Thoracic aorta (tissue), 2 donors: Measurements from ENCODE around the gene ATP13A4. TPM values are rescaled to one million over a fixed set of nuclear protein-coding genes. Genes with fewer than 3 reads are reported as not detected.

Experiments used
- ATAC-seq: fragments of 150-250 bp; one replicate; pipeline ENCODE4 v1.8.0; 2017; ENCODE audit warnings: low read depth; ENCODE audit not compliant: insufficient number of reproducible peaks, low FRiP score
- DNase-seq: peaks from one replicate; pipeline ENCODE4 v3.0.0-alpha.2; 2020; ENCODE audit warnings: low spot score
- H3K27ac ChIP-seq, 2 donors: fragments of 200-600 bp; sonication (generic); 1 replicate in 1 of 2; 2 replicates in 1 of 2; pipeline ENCODE4 v1.5.1; 2016; ENCODE audit warnings: mild to moderate bottlenecking in 2 of 2, moderate library complexity in 2 of 2
- H3K27me3 ChIP-seq: fragments of 200-600 bp; sonication (generic); replicated peaks from 2 replicates; pipeline ENCODE4 v1.6.0; 2016; ENCODE audit warnings: mild to moderate bottlenecking; ENCODE audit not compliant: insufficient read depth
- H3K36me3 ChIP-seq: fragments of 200-600 bp; sonication (generic); one replicate; pipeline ENCODE4 v1.5.1; 2016
- H3K4me1 ChIP-seq, 2 donors: fragments of 200-600 bp; sonication (generic); 1 replicate in 1 of 2; 2 replicates in 1 of 2; pipeline versions ENCODE4 v1.5.1 to v1.6.0; 2016; ENCODE audit warnings: low read depth in 2 of 2, mild to moderate bottlenecking in 1 of 2; ENCODE audit not compliant: control insufficient read depth in 1 of 2
- H3K4me3 ChIP-seq: fragments of 200-600 bp; sonication (generic); 2 replicates; pipeline ENCODE4 v1.5.1; 2016; ENCODE audit warnings: mild to moderate bottlenecking
- H3K9me3 ChIP-seq: fragments of 200-600 bp; sonication (generic); 2 replicates; pipeline ENCODE4 v1.5.1; 2016
- CTCF ChIP-seq: fragments of 200-600 bp; sonication (generic); IDR thresholded peaks from one replicate; pipeline ENCODE4 v1.5.1; 2019; ENCODE audit warnings: antibody characterized with exemption
- total RNA-seq, 2 donors: library from RNA; depleted of rRNA; stranded (reverse); fragments of >200 nt; gene quantifications; one replicate each; pipeline versions ENCODE4 v1.1.0 to v1.2.3, GENCODE V29; 2016

Gene ATP13A4
- total RNA-seq, 2 donors from 2014 or later = 0.78 TPM; not detected in 1

DNA sequence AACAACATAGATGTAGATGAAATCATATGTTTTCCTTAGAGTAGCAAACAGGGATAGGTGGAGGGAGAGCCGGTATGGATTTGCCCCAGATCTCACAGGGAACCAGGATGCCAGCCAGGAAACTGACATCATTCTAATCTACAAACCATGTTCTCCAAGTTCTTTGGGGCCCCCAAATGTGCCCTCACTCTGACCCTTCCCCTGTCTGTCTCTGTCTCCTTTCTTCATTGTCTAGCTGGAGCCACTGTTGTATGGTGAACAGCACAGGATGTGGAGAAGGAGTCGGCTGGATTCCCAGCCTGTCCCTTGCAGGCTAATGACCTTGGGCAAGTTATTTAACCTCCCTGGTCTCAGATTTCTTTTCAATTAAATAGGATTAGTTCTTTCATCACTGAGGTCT, 177.1 kb downstream of the ATP13A4 start:
- Histone ChIP-seq H3K36me3 (no peaks in the 10 kb centered on the region), H3K4me1 (no peaks in the 10 kb centered on the region), H3K4me3 (no peak overlapping the region), H3K27me3 (no peaks in the 10 kb centered on the region), H3K9me3 (no peaks in the 10 kb centered on the region), H3K27ac (no peak overlapping the region)
- ATAC-seq = no peak
- no peak for DNase-seq
- TF ChIP-seq CTCF = no peak

- ATAC-seq (no peak), DNase-seq (no peak)
- H3K36me3 ChIP-seq = no peaks in the 10 kb centered on the region
- H3K4me3 ChIP-seq = no peak overlapping the region
- no peaks in the 10 kb centered on the region for H3K9me3 ChIP-seq
- no peak overlapping the region for H3K27ac ChIP-seq
- H3K27me3 ChIP-seq = no peaks in the 10 kb centered on the region
- no peak for TF ChIP-seq CTCF
- H3K4me1 ChIP-seq = no peaks in the 10 kb centered on the region
Observed at GRCh38 chr3:193375614-193376013, 179.1 kb downstream of the ATP13A4 start.

DNA sequence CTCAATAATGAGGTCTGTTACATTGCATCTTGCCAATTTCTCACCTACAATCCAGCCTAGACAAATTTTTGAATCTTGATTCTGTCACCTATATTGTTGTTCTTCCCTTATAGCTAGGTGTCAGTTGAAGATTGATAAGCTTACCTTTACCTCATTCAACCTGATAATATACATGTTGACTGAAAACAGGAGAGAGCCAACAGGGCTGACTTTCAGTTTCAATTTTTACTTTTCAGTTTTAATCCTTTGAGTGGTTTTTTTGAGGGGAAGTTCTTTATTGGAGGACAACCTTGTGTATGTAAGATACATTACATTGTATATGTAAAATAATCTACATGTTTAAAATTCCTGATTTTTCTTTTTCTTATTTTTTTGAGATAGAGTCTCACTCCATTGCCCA, 181.9 kb downstream of the ATP13A4 start:
- ATAC-seq = no peak
- no peaks in the 10 kb centered on the region for H3K9me3 ChIP-seq

GRCh38 chr3:193367868-193368267, 186.8 kb downstream of the ATP13A4 start:
- ATAC-seq (no peak), DNase-seq (no peak)
- H3K4me3 ChIP-seq = no peak overlapping the region
- H3K9me3 ChIP-seq = no peaks in the 10 kb centered on the region
- H3K27me3 ChIP-seq = no peaks in the 10 kb centered on the region
- no peaks in the 10 kb centered on the region for H3K36me3 ChIP-seq
- H3K4me1 ChIP-seq = no peaks in the 10 kb centered on the region
- no peak overlapping the region for H3K27ac ChIP-seq
- no peak for TF ChIP-seq CTCF

More for the DNA sequence above, 181.9 kb downstream of the ATP13A4 start:
- Histone ChIP-seq H3K4me3 (no peak overlapping the region), H3K27ac (no peak overlapping the region), H3K27me3 (no peaks in the 10 kb centered on the region), H3K36me3 (no peaks in the 10 kb centered on the region), H3K4me1 (no peaks in the 10 kb centered on the region)
- TF ChIP-seq CTCF = no peak
- no peak for DNase-seq

GRCh38 chr3:193357291-193357690, 197.4 kb downstream of the ATP13A4 start:
- DNase-seq (no peak), ATAC-seq (no peak)
- H3K4me3 ChIP-seq = no peak overlapping the region
- H3K4me1 ChIP-seq = no peaks in the 10 kb centered on the region
- no peaks in the 10 kb centered on the region for H3K9me3 ChIP-seq
- no peaks in the 10 kb centered on the region for H3K27me3 ChIP-seq
- no peak for TF ChIP-seq CTCF
- no peaks in the 10 kb centered on the region for H3K36me3 ChIP-seq
- no peak overlapping the region for H3K27ac ChIP-seq
